Gastroesophageal sphincter (tissue), 4 donors: ENCODE measurements around the gene DYNC1LI1. TPM values are rescaled to one million over a fixed set of nuclear protein-coding genes. Genes with fewer than 3 reads are reported as not detected.

ENCODE experiments used
- ATAC-seq: fragments of 150-250 bp; one replicate; pipeline ENCODE4 v1.9.1; 2016; ENCODE audit warnings: mild to moderate bottlenecking, moderate library complexity
- H3K27ac ChIP-seq, 4 donors: fragments of 200-600 bp; sonication (generic) in 3 of 4; 1 replicate in 3 of 4; 2 replicates in 1 of 4; pipeline ENCODE4 v1.5.1; 2016 to 2019
- H3K27me3 ChIP-seq: fragments of 200-600 bp; sonication (generic); one replicate; pipeline ENCODE4 v1.5.1; 2019
- H3K36me3 ChIP-seq, 2 donors: fragments of 200-600 bp; sonication (generic); one replicate each; pipeline ENCODE4 v1.5.1; 2019; ENCODE audit warnings: control low read depth in 1 of 2
- H3K4me1 ChIP-seq, 3 donors: fragments of 200-600 bp; sonication (generic); 1 replicate in 2 of 3; 2 replicates in 1 of 3; pipeline ENCODE4 v1.5.1; 2016 to 2019; ENCODE audit warnings: control low read depth in 2 of 3
- H3K4me3 ChIP-seq, 2 donors: fragments of 200-600 bp; sonication (generic); one replicate each; pipeline ENCODE4 v1.5.1; 2019; ENCODE audit warnings: mild to moderate bottlenecking in 1 of 2, moderate library complexity in 1 of 2
- H3K9me3 ChIP-seq, 3 donors: fragments of 200-600 bp; sonication (generic); one replicate each; pipeline ENCODE4 v1.5.1; 2017 to 2019; ENCODE audit warnings: control low read depth in 2 of 3
- CTCF ChIP-seq, 4 experiments: fragments of 200-600 bp in 2 of 4; fragments of 450-650 bp in 2 of 4; sonication (generic) in 1 of 4; IDR thresholded peaks; one replicate each; pipeline ENCODE4 v1.5.1; 2017 to 2019; ENCODE audit warnings: antibody characterized with exemption in 4 of 4, mild to moderate bottlenecking in 2 of 4, moderate library complexity in 2 of 4
- EP300 ChIP-seq: sonication (generic); formaldehyde crosslinking; IDR thresholded peaks from one replicate; pipeline ENCODE4 v1.6.1; 2017; ENCODE audit warnings: antibody characterized with exemption, mild to moderate bottlenecking
- POLR2A ChIP-seq, 2 donors: fragments of 450-650 bp; IDR thresholded peaks; one replicate each; pipeline ENCODE4 v1.6.1; 2017; ENCODE audit warnings: antibody characterized with exemption in 2 of 2, mild to moderate bottlenecking in 2 of 2, moderate library complexity in 1 of 2
- POLR2AphosphoS5 ChIP-seq: sonication (generic); formaldehyde crosslinking; IDR thresholded peaks from one replicate; pipeline ENCODE4 v1.6.1; 2017; ENCODE audit warnings: antibody characterized with exemption
- WGBS, 2 donors: methylation state at CpG; one replicate each; pipeline ENCODE4 v1.1.5; 2018; ENCODE audit warnings: low coverage in 1 of 2; 5-methylcytosine and 5-hydroxymethylcytosine counted together
- total RNA-seq, 4 donors: library from RNA; depleted of rRNA; stranded (reverse); fragments of >200 nt; gene quantifications; one replicate each; pipeline ENCODE4 v1.1.0, GENCODE V29; 2016

The DYNC1LI1 gene
- total RNA-seq = 10 to 100 TPM; 29.1 to 75.6 (median 36.3) TPM

- peak within 1 kb of the TSS; percentile 82 to 98 (median 96) for H3K27ac ChIP-seq
- no peaks in the 10 kb centered on the region for H3K9me3 ChIP-seq
- peak in 2 of 4 experiments; percentile 17 to 34 for TF ChIP-seq CTCF (IDR thresholded peaks at IDR 0.05)
- TF ChIP-seq POLR2AphosphoS5 = peak; percentile 73
- peak; percentile 59 to 71 for TF ChIP-seq POLR2A (IDR thresholded peaks at IDR 0.05)
- TF ChIP-seq EP300 = no peak
- peaks cover 0 to 8% of the 10 kb centered on the region in 2 donors for H3K36me3 ChIP-seq
- H3K4me1 ChIP-seq = peaks cover 0 to 44% (median 4%) of the 10 kb centered on the region in 3 donors
- peak within 1 kb of the TSS; percentile 68 to 94 for H3K4me3 ChIP-seq
- H3K27me3 ChIP-seq = no peaks in the 10 kb centered on the region
- ATAC-seq = peak; percentile 97
- no CpG with 5 or more reads among the region's 89 CpGs for WGBS, 2 donors
Measured at GRCh38 chr3:32570421-32571191, at the start of gene DYNC1LI1. TSS of gene DYNC1LI1 (minus strand) at chr3:32570858. CDS start at chr3:32570770, 88 bp downstream.

GRCh38 chr3:32619395-32619794 is 48.7 kb upstream of the DYNC1LI1 start:
- ATAC-seq = no peak
- no peaks in the 10 kb centered on the region for H3K36me3 ChIP-seq

GRCh38 chr3:32616267-32616962 is 45.8 kb upstream of the DYNC1LI1 start:
- Histone ChIP-seq H3K36me3 (no peaks in the 10 kb centered on the region), H3K27ac (no peak overlapping the region), H3K4me3 (no peak overlapping the region), H3K4me1 (no peaks in the 10 kb centered on the region), H3K27me3 (no peaks in the 10 kb centered on the region), H3K9me3 (no peaks in the 10 kb centered on the region)
- ATAC-seq = no peak
- TF ChIP-seq CTCF (IDR thresholded peaks at IDR 0.05) (no peak), POLR2AphosphoS5 (no peak), EP300 (no peak), POLR2A (IDR thresholded peaks at IDR 0.05) (no peak)
- 84 to 89% methylated on average over 6 to 14 of the region's 14 CpGs for WGBS, 2 donors

More at GRCh38 chr3:32619395-32619794, 48.7 kb upstream of the DYNC1LI1 start:
- no peak overlapping the region for H3K27ac ChIP-seq
- TF ChIP-seq EP300 = no peak
- TF ChIP-seq POLR2A (IDR thresholded peaks at IDR 0.05) = no peak
- no peak for TF ChIP-seq POLR2AphosphoS5
- TF ChIP-seq CTCF (IDR thresholded peaks at IDR 0.05) = no peak
- H3K27me3 ChIP-seq = no peaks in the 10 kb centered on the region
- no peak overlapping the region for H3K4me3 ChIP-seq
- no peaks in the 10 kb centered on the region for H3K4me1 ChIP-seq
- no peaks in the 10 kb centered on the region for H3K9me3 ChIP-seq

GRCh38 chr3:32614956-32615355 is 44.3 kb upstream of the DYNC1LI1 start:
- H3K9me3 ChIP-seq = no peaks in the 10 kb centered on the region
- 4 to 12% methylated on average over 2 of the region's 2 CpGs for WGBS, 2 donors
- ATAC-seq = no peak
- H3K4me3 ChIP-seq = no peak overlapping the region
- H3K27me3 ChIP-seq = peaks cover 4% of the 10 kb centered on the region
- no peak for TF ChIP-seq POLR2A (IDR thresholded peaks at IDR 0.05)
- TF ChIP-seq EP300 = no peak
- TF ChIP-seq CTCF (IDR thresholded peaks at IDR 0.05) = no peak
- TF ChIP-seq POLR2AphosphoS5 = no peak
- no peak overlapping the region for H3K27ac ChIP-seq
- no peaks in the 10 kb centered on the region for H3K36me3 ChIP-seq
- H3K4me1 ChIP-seq = no peaks in the 10 kb centered on the region
